ENCODE data around the gene DLX6. TPM values are rescaled to one million over a fixed set of nuclear protein-coding genes. Genes with fewer than 3 reads are reported as not detected.

DLX6 gene
- total RNA-seq, result 10.4 to 11.1 TPM (median 10.9 TPM) in 3 replicates

GRCh38 chr7:97005183-97006054 is at the start of gene DLX6:
Gene DLX6, plus strand, starts transcription at chr7:97005553. Its CDS starts 425 bp downstream, at chr7:97005978.
- Mint-ChIP-seq H3K9me3 (no peaks in the 10 kb centered on the region), H3K4me1 (peaks cover 32% of the 10 kb centered on the region), H3K27me3 (ENCODE audit: low read depth) (peaks cover 92% of the 10 kb centered on the region), H3K27ac (peak within 1 kb of the TSS; percentile 92), H3K36me3 (peaks cover 21% of the 10 kb centered on the region), H3K4me3 (peak within 1 kb of the TSS; percentile 82)
- peak; percentile 77 to 85 for DNase-seq (ENCODE audit: low spot score in 2 of 2, unreplicated experiment in 2 of 2)
- no peak for TF ChIP-seq CTCF (IDR thresholded peaks at IDR 0.05; ENCODE audit: unreplicated experiment)

DNA sequence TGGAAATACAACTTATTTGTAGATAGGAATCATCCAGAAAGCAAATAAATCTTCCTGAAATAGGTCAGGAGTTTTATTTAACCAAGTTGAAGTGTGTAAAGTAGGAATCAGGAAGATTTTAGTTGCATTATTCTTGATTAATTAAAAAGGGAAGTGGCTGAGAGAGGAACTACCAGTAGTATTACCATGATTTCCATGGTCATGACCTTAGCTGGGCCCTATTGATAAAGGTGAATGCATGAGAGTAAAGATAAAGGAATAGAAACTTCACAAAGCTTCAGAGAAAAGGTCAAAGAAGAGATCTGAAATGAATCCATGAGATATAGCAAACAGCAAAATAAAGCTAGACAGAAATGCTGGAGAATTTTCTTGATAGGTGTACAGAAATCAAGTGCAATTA is 46.2 kb upstream of the DLX6 start:
- H3K36me3 Mint-ChIP-seq, result no peaks in the 10 kb centered on the region
- peaks cover 9% of the 10 kb centered on the region for H3K9me3 Mint-ChIP-seq
- no peak for TF ChIP-seq CTCF (IDR thresholded peaks at IDR 0.05; ENCODE audit: unreplicated experiment)
- no peak overlapping the region for H3K27ac Mint-ChIP-seq
- no peak overlapping the region for H3K4me3 Mint-ChIP-seq
- peaks cover 32% of the 10 kb centered on the region for H3K27me3 Mint-ChIP-seq (ENCODE audit: low read depth)
- DNase-seq (ENCODE audit: low spot score in 2 of 2, unreplicated experiment in 2 of 2), result no peak
- peaks cover 2% of the 10 kb centered on the region for H3K4me1 Mint-ChIP-seq

GRCh38 chr7:96962221-96962885 is 43.0 kb upstream of the DLX6 start:
- Mint-ChIP-seq H3K9me3 (peaks cover 5% of the 10 kb centered on the region), H3K27ac (no peak overlapping the region), H3K27me3 (ENCODE audit: low read depth) (peaks cover 33% of the 10 kb centered on the region), H3K36me3 (no peaks in the 10 kb centered on the region), H3K4me3 (no peak overlapping the region), H3K4me1 (peaks cover 2% of the 10 kb centered on the region)
- no peak for DNase-seq (ENCODE audit: low spot score in 2 of 2, unreplicated experiment in 2 of 2)
- no peak for TF ChIP-seq CTCF (IDR thresholded peaks at IDR 0.05; ENCODE audit: unreplicated experiment)

- H3K4me3 Mint-ChIP-seq, result no peak overlapping the region
- no peak for TF ChIP-seq CTCF (IDR thresholded peaks at IDR 0.05; ENCODE audit: unreplicated experiment)
- H3K36me3 Mint-ChIP-seq, result peaks cover 4% of the 10 kb centered on the region
- H3K27me3 Mint-ChIP-seq (ENCODE audit: low read depth), result peaks cover 16% of the 10 kb centered on the region
- H3K9me3 Mint-ChIP-seq, result no peaks in the 10 kb centered on the region
- no peaks in the 10 kb centered on the region for H3K4me1 Mint-ChIP-seq
- no peak for DNase-seq (ENCODE audit: low spot score in 2 of 2, unreplicated experiment in 2 of 2)
- H3K27ac Mint-ChIP-seq, result no peak overlapping the region
Observed at GRCh38 chr7:96968981-96969380, 36.4 kb upstream of the DLX6 start.

GRCh38 chr7:96970739-96971138 is 34.6 kb upstream of the DLX6 start:
- Mint-ChIP-seq H3K27ac (no peak overlapping the region), H3K36me3 (peaks cover 4% of the 10 kb centered on the region), H3K9me3 (no peaks in the 10 kb centered on the region), H3K4me1 (no peaks in the 10 kb centered on the region), H3K27me3 (ENCODE audit: low read depth) (peaks cover 9% of the 10 kb centered on the region), H3K4me3 (no peak overlapping the region)
- no peak for TF ChIP-seq CTCF (IDR thresholded peaks at IDR 0.05; ENCODE audit: unreplicated experiment)
- no peak for DNase-seq (ENCODE audit: low spot score in 2 of 2, unreplicated experiment in 2 of 2)

All from mesothelial cell of epicardium (in vitro differentiated cells).